IMR-90 (cell line): ENCODE data around the gene ZNF775. TPM values are rescaled to one million over a fixed set of nuclear protein-coding genes. Genes with fewer than 3 reads are reported as not detected.

Experiments
- ATAC-seq: fragments of 200-7000 bp; cut with Tn5 transposase; 2 replicates; pipeline ENCODE4 v1.9.1; 2020; ENCODE audit warnings: low read depth, mild to moderate bottlenecking, moderate library complexity
- BruUV-seq: library from RNA; stranded (reverse); fragments of 400-500 nt; replicated peaks from 2 replicates; lab custom pipeline; 2021; lab: Mats Ljungman, UMichigan
- CTCF ChIA-PET: fragments of 300-600 bp; formaldehyde crosslinking; extraction: SDS; loops from one replicate; lab custom pipeline; 2021; ENCODE audit warnings: antibody characterized with exemption; lab: Yijun Ruan, JAX
- POLR2A ChIA-PET: fragments of 300-600 bp; sonication (Branson Sonifier 250); formaldehyde crosslinking; loops from one replicate; lab custom pipeline; 2022; ENCODE audit warnings: antibody characterized with exemption; ENCODE audit not compliant: unreplicated experiment; lab: Charles Lee
- DNase-seq: peaks from one replicate; pipeline ENCODE4 v3.0.0; 2013
- H2AFZ ChIP-seq: replicated peaks from 2 replicates; pipeline ENCODE3; 2013; ENCODE audit warnings: low read length, mild to moderate bottlenecking; ENCODE audit not compliant: poor library complexity
- H2AK5ac ChIP-seq: 2 replicates; pipeline ENCODE4 v1.6.1; 2013; ENCODE audit warnings: low read depth, low read length, inconsistent platforms
- H2AK9ac ChIP-seq: replicated peaks from 2 replicates; pipeline ENCODE3; 2013; ENCODE audit warnings: mild to moderate bottlenecking, low read depth, low read length, moderate library complexity; ENCODE audit not compliant: poor library complexity
- H2BK120ac ChIP-seq: 2 replicates; pipeline ENCODE4 v1.6.1; 2013; ENCODE audit warnings: low read depth, low read length, inconsistent platforms
- H2BK15ac ChIP-seq: 3 replicates; pipeline ENCODE4 v1.6.1; 2013; ENCODE audit warnings: low read depth, low read length, inconsistent platforms
- H2BK20ac ChIP-seq: 2 replicates; pipeline ENCODE4 v1.6.1; 2013; ENCODE audit warnings: low read depth, mild to moderate bottlenecking, inconsistent platforms, low read length, moderate library complexity
- H2BK5ac ChIP-seq: 2 replicates; pipeline ENCODE4 v1.6.1; 2013; ENCODE audit warnings: mild to moderate bottlenecking, low read depth, low read length, inconsistent platforms; ENCODE audit not compliant: poor library complexity, severe bottlenecking
- H3K14ac ChIP-seq: replicated peaks from 2 replicates; pipeline ENCODE4 v1.6.1; 2013; ENCODE audit warnings: low read depth, low read length, inconsistent platforms
- H3K18ac ChIP-seq: 2 replicates; pipeline ENCODE4 v1.6.1; 2013; ENCODE audit warnings: low read depth, low read length, control low read depth
- H3K23ac ChIP-seq: 2 replicates; pipeline ENCODE4 v1.6.1; 2013; ENCODE audit warnings: low read depth, low read length, inconsistent platforms
- H3K27ac ChIP-seq: 2 replicates; pipeline ENCODE4 v1.5.1; 2013; ENCODE audit warnings: mild to moderate bottlenecking, control low read depth, low read length; ENCODE audit not compliant: insufficient read depth
- H3K27me3 ChIP-seq: 2 replicates; pipeline ENCODE4 v1.6.1; 2013; ENCODE audit warnings: low read length; ENCODE audit not compliant: control insufficient read depth, insufficient read depth
- H3K36me3 ChIP-seq: 2 replicates; pipeline ENCODE4 v1.6.1; 2013; ENCODE audit warnings: low read length, mixed read lengths; ENCODE audit not compliant: control insufficient read depth, insufficient read depth
- H3K4ac ChIP-seq: 2 replicates; pipeline ENCODE4 v1.6.1; 2013; ENCODE audit warnings: low read depth, low read length, inconsistent platforms
- H3K4me1 ChIP-seq: 2 replicates; pipeline ENCODE4 v1.6.1; 2013; ENCODE audit warnings: low read length, mixed read lengths; ENCODE audit not compliant: control insufficient read depth, insufficient read depth
- H3K4me2 ChIP-seq: 2 replicates; pipeline ENCODE4 v1.6.1; 2013; ENCODE audit warnings: low read depth, mild to moderate bottlenecking, control low read depth, low read length, moderate library complexity
- H3K4me3 ChIP-seq: 2 replicates; pipeline ENCODE4 v1.5.1; 2013; ENCODE audit warnings: low read depth, mild to moderate bottlenecking, control low read depth, low read length, moderate library complexity; ENCODE audit not compliant: insufficient read depth
- H3K56ac ChIP-seq: 2 replicates; pipeline ENCODE4 v1.6.1; 2013; ENCODE audit warnings: low read length, inconsistent platforms; ENCODE audit not compliant: insufficient read depth; ENCODE audit errors: extremely low read depth
- H3K79me1 ChIP-seq, 2 experiments: 2 replicates each; pipeline ENCODE4 v1.6.1; 2013; ENCODE audit warnings: low read length in 2 of 2, inconsistent platforms in 1 of 2, low read depth in 1 of 2
- H3K9ac ChIP-seq: 2 replicates; pipeline ENCODE4 v1.6.1; 2013; ENCODE audit warnings: low read depth, low read length, control low read depth
- H3K9me1 ChIP-seq: 2 replicates; pipeline ENCODE4 v1.6.1; 2013; ENCODE audit warnings: low read length, inconsistent platforms; ENCODE audit not compliant: insufficient read depth
- H3K9me3 ChIP-seq: 2 replicates; pipeline ENCODE4 v1.6.1; 2013; ENCODE audit warnings: low read length; ENCODE audit not compliant: control insufficient read depth, insufficient read depth
- H4K20me1 ChIP-seq: 2 replicates; pipeline ENCODE4 v1.6.1; 2013; ENCODE audit warnings: low read length, inconsistent platforms; ENCODE audit not compliant: insufficient read depth
- H4K5ac ChIP-seq: 2 replicates; pipeline ENCODE4 v1.6.1; 2013; ENCODE audit warnings: mild to moderate bottlenecking, low read depth, low read length, control low read depth
- H4K8ac ChIP-seq, 2 experiments: 2 replicates each; pipeline ENCODE4 v1.6.1; 2013; ENCODE audit warnings: low read depth in 2 of 2, low read length in 2 of 2, control low read depth in 1 of 2, inconsistent platforms in 1 of 2
- H4K91ac ChIP-seq: 2 replicates; pipeline ENCODE4 v1.6.1; 2013; ENCODE audit warnings: low read depth, low read length, inconsistent platforms; ENCODE audit not compliant: insufficient read depth
- POLR2A ChIP-seq: IDR thresholded peaks from 2 replicates; pipeline ENCODE4 v1.6.1; 2012; ENCODE audit warnings: mild to moderate bottlenecking, low read depth, low read length
- RAD21 ChIP-seq: IDR thresholded peaks from 2 replicates; pipeline ENCODE4 v1.6.1; 2012; ENCODE audit warnings: low read length, improper control_type of control experiment
- WGBS, 2 experiments: methylation state at CpG; one replicate each; pipeline versions ENCODE4 v1.1.5 to v1.1.7; 2013; ENCODE audit warnings: missing lambda C conversion rate in 2 of 2; ENCODE audit not compliant: insufficient read length in 1 of 2; ENCODE audit errors: extremely low coverage in 2 of 2; 5-methylcytosine and 5-hydroxymethylcytosine counted together
- dilution Hi-C: fragments of 300-500 bp; cut with HindIII; formaldehyde crosslinking; loops from one replicate; pipeline ENCODE4 v1.14.3; 2018; ENCODE audit warnings: low sequenced_read_pairs; ENCODE audit not compliant: unreplicated experiment
- in situ Hi-C: fragments of 300-500 bp; cut with MboI; formaldehyde crosslinking; loops from 3 replicates; pipeline ENCODE4 v1.14.3; 2019; ENCODE audit warnings: low sequenced_read_pairs, inconsistent platforms, mixed read lengths
- intact Hi-C: fragments of 100-400 bp; cut with micrococcal nuclease; formaldehyde crosslinking; loops from 2 replicates; pipeline ENCODE4 v1.10.0; 2022
- polyA plus RNA-seq, 3 experiments: library from polyadenylated mRNA; depleted of rRNA; stranded (reverse); fragments of >200 nt; gene quantifications; 2 replicates each; pipeline ENCODE4 v1.2.3, GENCODE V29; 2012; ENCODE audit warnings: low replicate concordance in 1 of 3
- total RNA-seq: library from RNA; depleted of rRNA; stranded (reverse); fragments of >200 nt; gene quantifications from 2 replicates; pipeline ENCODE4 v1.2.3, GENCODE V29; 2012

ZNF775 gene
- total and polyA plus RNA-seq, 2 of the 4 experiments (the other 2 are of a cell fraction), result 1.4 to 2.6 TPM

GRCh38 chr7:150337179-150337578, 42.0 kb upstream of the ZNF775 start:
- ChIA-PET POLR2A (no interaction called here), CTCF (interaction anchor here (0.6 kb wide), 1 partner anchor 30 kb away, joined by 3 read pairs; no protein-coding TSS in a partner anchor)
- no peak overlapping the region for H3K14ac ChIP-seq
- no peak for ATAC-seq
- H2BK5ac ChIP-seq, result no peak overlapping the region
- H2BK20ac ChIP-seq, result no peak overlapping the region
- no peak overlapping the region for H2AFZ ChIP-seq
- no peak overlapping the region for H4K91ac ChIP-seq
- H2AK9ac ChIP-seq, result no peak overlapping the region
- H4K20me1 ChIP-seq, result 0 out of 2 replicates have a peak, but pooled peaks cover 3% of the 10 kb centered on the region
- H3K4me2 ChIP-seq, result no peak overlapping the region
- no TSS peak for BruUV-seq
- H3K79me1 ChIP-seq, result no peaks in the 10 kb centered on the region
- no peak overlapping the region for H4K5ac ChIP-seq
- peaks cover 3% of the 10 kb centered on the region; the same call in 1 of the 2 replicates for H3K9me3 ChIP-seq
- TF ChIP-seq POLR2A (no peak), RAD21 (no peak)
- H3K27me3 ChIP-seq, result peaks cover 13% of the 10 kb centered on the region
- H3K23ac ChIP-seq, result no peak overlapping the region
- no peaks in the 10 kb centered on the region for H3K36me3 ChIP-seq
- dilution Hi-C loops, result no loop called here
- 84% methylated on average over 10 of the region's 18 CpGs; no CpG with 5 or more reads in 1 of the 2 experiments for WGBS, 2 experiments
- no peak overlapping the region for H3K27ac ChIP-seq
- in situ Hi-C loops, result no loop called here
- H3K9ac ChIP-seq, result no peak overlapping the region
- H3K4ac ChIP-seq, result no peak overlapping the region
- no peak overlapping the region for H2BK15ac ChIP-seq
- no peak overlapping the region for H3K18ac ChIP-seq
- H2AK5ac ChIP-seq, result no peak overlapping the region
- no peak overlapping the region for H3K4me3 ChIP-seq
- DNase-seq, result no peak
- peaks cover 11% of the 10 kb centered on the region; the same call in 1 of the 2 replicates for H3K9me1 ChIP-seq
- no peak overlapping the region for H3K56ac ChIP-seq
- intact Hi-C loops, result no loop called here
- H2BK120ac ChIP-seq, result no peak overlapping the region
- H4K8ac ChIP-seq, result no peak overlapping the region
- peaks cover 33% of the 10 kb centered on the region for H3K4me1 ChIP-seq
